B cell (primary cell): ENCODE measurements around the gene SLC25A18. TPM values are rescaled to one million over a fixed set of nuclear protein-coding genes. Genes with fewer than 3 reads are reported as not detected.

Experiments
- ATAC-seq: fragments of 200-7000 bp; cut with Tn5 transposase; one replicate; pipeline ENCODE4 v1.10.0; 2021; ENCODE audit warnings: low read depth, mild to moderate bottlenecking, moderate number of reproducible peaks, moderate library complexity
- CTCF ChIA-PET: fragments of 350-600 bp; sonication (Branson Sonifier 250); formaldehyde crosslinking; loops from one replicate; lab custom pipeline; 2021; ENCODE audit warnings: antibody characterized with exemption, inconsistent platforms; lab: Charles Lee
- POLR2A ChIA-PET: fragments of 350-600 bp; sonication (Branson Sonifier 250); formaldehyde crosslinking; loops from one replicate; lab custom pipeline; 2021; ENCODE audit warnings: antibody characterized with exemption; lab: Charles Lee
- DNase-seq: peaks from one replicate; pipeline ENCODE4 v3.0.0; 2013
- H2AFZ ChIP-seq: 2 replicates; pipeline ENCODE4 v1.6.1; 2012; ENCODE audit warnings: mild to moderate bottlenecking, low read depth, low read length; ENCODE audit not compliant: insufficient read depth, poor library complexity, severe bottlenecking
- H3K27ac ChIP-seq, 2 donors: 1 replicate in 1 of 2; 2 replicates in 1 of 2; pipeline ENCODE4 v1.5.1; 2012 to 2013; ENCODE audit warnings: low read length in 2 of 2, mild to moderate bottlenecking in 2 of 2, moderate library complexity in 1 of 2
- H3K27me3 ChIP-seq, 4 experiments: fragments of 200-600 bp in 1 of 4; sonication (generic) in 1 of 4; replicated peaks in 1 of 4; 1 replicate in 2 of 4; 2 replicates in 2 of 4; pipeline versions ENCODE4 v1.6.1 to v1.7.0; 2013 to 2016; ENCODE audit warnings: low read length in 3 of 4, mild to moderate bottlenecking in 2 of 4, mixed read lengths in 1 of 4, moderate library complexity in 1 of 4; ENCODE audit not compliant: insufficient read depth in 4 of 4, control insufficient read depth in 3 of 4; ENCODE audit errors: control extremely low read depth in 1 of 4
- H3K36me3 ChIP-seq, 2 experiments: replicated peaks in 1 of 2; 1 replicate in 1 of 2; 2 replicates in 1 of 2; pipeline versions ENCODE4 v1.6.1 to v1.7.1; 2013; ENCODE audit warnings: low read length in 1 of 2; ENCODE audit not compliant: insufficient read depth in 2 of 2, control insufficient read depth in 1 of 2; ENCODE audit errors: control extremely low read depth in 1 of 2, extremely low read depth in 1 of 2
- H3K4me1 ChIP-seq, 2 donors: fragments of 200-600 bp in 1 of 2; sonication (generic) in 1 of 2; 1 replicate in 1 of 2; 2 replicates in 1 of 2; pipeline versions ENCODE4 v1.5.1 to v1.6.1; 2013 to 2017; ENCODE audit warnings: low read length in 2 of 2; ENCODE audit not compliant: control insufficient read depth in 2 of 2, insufficient read depth in 2 of 2
- H3K4me2 ChIP-seq: replicated peaks from 2 replicates; pipeline ENCODE3; 2012; ENCODE audit warnings: mild to moderate bottlenecking, low read depth, low read length; ENCODE audit not compliant: poor library complexity, severe bottlenecking
- H3K4me3 ChIP-seq, 5 experiments: fragments of 200-600 bp in 1 of 5; sonication (generic) in 1 of 5; 1 replicate in 3 of 5; 2 replicates in 2 of 5; pipeline versions ENCODE4 v1.5.1 to v1.7.0; 2011 to 2016; ENCODE audit warnings: low read length in 4 of 5, mild to moderate bottlenecking in 4 of 5, low read depth in 2 of 5, control low read depth in 1 of 5, moderate library complexity in 1 of 5; ENCODE audit not compliant: insufficient read depth in 1 of 5; ENCODE audit errors: control extremely low read depth in 1 of 5, extremely low read depth in 1 of 5
- H3K79me2 ChIP-seq: fragments of 200-600 bp; sonication (generic); one replicate; pipeline ENCODE4 v1.6.0; 2016; ENCODE audit warnings: low read length; ENCODE audit not compliant: control insufficient read depth, insufficient read depth
- H3K9ac ChIP-seq: fragments of 200-600 bp; sonication (generic); 2 replicates; pipeline ENCODE4 v1.6.1; 2017; ENCODE audit warnings: mild to moderate bottlenecking, low read length, moderate library complexity
- H3K9me3 ChIP-seq, 3 donors: one replicate each; pipeline versions ENCODE4 v1.6.1 to v1.7.1; 2013; ENCODE audit warnings: low read length in 2 of 3; ENCODE audit not compliant: control insufficient read depth in 2 of 3, insufficient read depth in 1 of 3; ENCODE audit errors: control extremely low read depth in 1 of 3
- H4K20me1 ChIP-seq: 2 replicates; pipeline ENCODE4 v1.6.0; 2012; ENCODE audit warnings: mild to moderate bottlenecking, low read length; ENCODE audit not compliant: insufficient read depth, control insufficient read depth, poor library complexity, severe bottlenecking
- H3K27ac Mint-ChIP-seq: one replicate; pipeline ENCODE4 v1.8.0; 2021; ENCODE audit warnings: mixed read lengths
- H3K27me3 Mint-ChIP-seq: one replicate; pipeline ENCODE4 v1.8.0; 2021; ENCODE audit warnings: mixed read lengths
- H3K4me1 Mint-ChIP-seq: one replicate; pipeline ENCODE4 v1.8.0; 2021; ENCODE audit warnings: mixed read lengths
- H3K4me3 Mint-ChIP-seq: one replicate; pipeline ENCODE4 v1.8.0; 2021; ENCODE audit warnings: mixed read lengths
- H3K9me3 Mint-ChIP-seq: one replicate; pipeline ENCODE4 v1.8.0; 2022; ENCODE audit warnings: mixed read lengths; ENCODE audit not compliant: insufficient read depth
- CTCF ChIP-seq: fragments of 200-600 bp; IDR thresholded peaks from one replicate; pipeline ENCODE4 v1.8.0; 2022; ENCODE audit warnings: antibody characterized with exemption, mild to moderate bottlenecking
- EZH2 ChIP-seq: IDR thresholded peaks from 2 replicates; pipeline ENCODE4 v1.6.1; 2012; ENCODE audit warnings: borderline replicate concordance, low read depth, mild to moderate bottlenecking, moderate library complexity, low read length; ENCODE audit not compliant: insufficient read depth, poor library complexity, severe bottlenecking
- WGBS: methylation state at CpG from one replicate; pipeline ENCODE4 v1.1.5; 2013; ENCODE audit warnings: missing lambda C conversion rate; ENCODE audit not compliant: insufficient coverage; 5-methylcytosine and 5-hydroxymethylcytosine counted together
- intact Hi-C: fragments of 100-400 bp; cut with micrococcal nuclease; formaldehyde crosslinking; loops from one replicate; pipeline ENCODE4 v1.10.0; 2022
- polyA plus RNA-seq: library from polyadenylated mRNA; depleted of rRNA; stranded (reverse); fragments of >200 nt; gene quantifications from 2 replicates; pipeline ENCODE4 v1.2.3, GENCODE V29; 2012
- total RNA-seq, 2 donors: library from RNA; stranded (reverse); fragments of 120-200 nt in 1 of 2; gene quantifications; 1 replicate in 1 of 2; 2 replicates in 1 of 2; pipeline versions ENCODE4 v1.2.3 to v1.2.4, GENCODE V29; 2013 to 2022

SLC25A18 gene
- total and polyA plus RNA-seq, 2 donors (not counting 1 experiment from before 2014, with no cell fraction given), result not detected

- ChIA-PET POLR2A (no interaction called here), CTCF (interaction anchor here (1.4 kb wide), 1 partner anchor 30 kb away, joined by 4 read pairs; no protein-coding TSS in a partner anchor)
- DNase-seq (no peak), ATAC-seq (no peak)
- H3K79me2 ChIP-seq, result no peaks in the 10 kb centered on the region
- intact Hi-C loops, result no loop called here
- H2AFZ ChIP-seq, result no peak overlapping the region
- Mint-ChIP-seq H3K4me1 (peaks cover 7% of the 10 kb centered on the region), H3K9me3 (no peaks in the 10 kb centered on the region), H3K27ac (no peak overlapping the region), H3K4me3 (no peak overlapping the region), H3K27me3 (no peaks in the 10 kb centered on the region)
- no peak overlapping the region for H3K9ac ChIP-seq
- no peak overlapping the region for H3K4me3 ChIP-seq
- TF ChIP-seq EZH2 (no peak), CTCF (no peak)
- no peak overlapping the region for H3K27ac ChIP-seq
- WGBS, result 98% methylated on average over 11 of the region's 11 CpGs
- peaks cover 1 to 5% of the 10 kb centered on the region in 2 donors for H3K4me1 ChIP-seq
- H3K9me3 ChIP-seq, result no peaks in the 10 kb centered on the region
- peaks cover 0 to 28% of the 10 kb centered on the region in 2 experiments for H3K36me3 ChIP-seq
- peaks cover 22% of the 10 kb centered on the region for H4K20me1 ChIP-seq
- H3K27me3 ChIP-seq, result no peaks in the 10 kb centered on the region
- H3K4me2 ChIP-seq, result no peak overlapping the region
Measured at GRCh38 chr22:17588606-17589005, 25.3 kb downstream of the SLC25A18 start.

GRCh38 chr22:17589810-17590375 lies 26.6 kb downstream of the SLC25A18 start:
- Histone ChIP-seq H4K20me1 (peaks cover 29% of the 10 kb centered on the region), H3K27ac (no peak overlapping the region), H3K4me3 (no peak overlapping the region), H3K27me3 (no peaks in the 10 kb centered on the region), H3K9ac (no peak overlapping the region), H3K36me3 (peaks cover 0 to 29% of the 10 kb centered on the region in 2 experiments), H3K4me1 (peaks cover 14 to 18% of the 10 kb centered on the region in 2 donors), H3K9me3 (no peaks in the 10 kb centered on the region), H2AFZ (no peak overlapping the region), H3K79me2 (no peaks in the 10 kb centered on the region), H3K4me2 (no peak overlapping the region)
- DNase-seq, result no peak
- ATAC-seq, result no peak
- TF ChIP-seq CTCF (no peak), EZH2 (no peak)
- H3K4me1 Mint-ChIP-seq, result peaks cover 16% of the 10 kb centered on the region
- intact Hi-C loops, result no loop called here
- ChIA-PET POLR2A (no interaction called here), CTCF (interaction anchor here (0.8 kb wide), 1 partner anchor 31 kb away, joined by 3 read pairs; no protein-coding TSS in a partner anchor)
- H3K4me3 Mint-ChIP-seq, result no peak overlapping the region
- no peaks in the 10 kb centered on the region for H3K9me3 Mint-ChIP-seq
- no peaks in the 10 kb centered on the region for H3K27me3 Mint-ChIP-seq
- 96% methylated on average over 10 of the region's 10 CpGs for WGBS
- H3K27ac Mint-ChIP-seq, result no peak overlapping the region
